ENCODE results near the gene ALOX12B. TPM values are rescaled to one million over a fixed set of nuclear protein-coding genes. Genes with fewer than 3 reads are reported as not detected.

Gene ALOX12B
- total and polyA plus RNA-seq, 2 of the 13 experiments (the other 11 are each of a cell fraction or from before 2014, with no cell fraction given): 0.13 TPM; not detected in 1

DNA sequence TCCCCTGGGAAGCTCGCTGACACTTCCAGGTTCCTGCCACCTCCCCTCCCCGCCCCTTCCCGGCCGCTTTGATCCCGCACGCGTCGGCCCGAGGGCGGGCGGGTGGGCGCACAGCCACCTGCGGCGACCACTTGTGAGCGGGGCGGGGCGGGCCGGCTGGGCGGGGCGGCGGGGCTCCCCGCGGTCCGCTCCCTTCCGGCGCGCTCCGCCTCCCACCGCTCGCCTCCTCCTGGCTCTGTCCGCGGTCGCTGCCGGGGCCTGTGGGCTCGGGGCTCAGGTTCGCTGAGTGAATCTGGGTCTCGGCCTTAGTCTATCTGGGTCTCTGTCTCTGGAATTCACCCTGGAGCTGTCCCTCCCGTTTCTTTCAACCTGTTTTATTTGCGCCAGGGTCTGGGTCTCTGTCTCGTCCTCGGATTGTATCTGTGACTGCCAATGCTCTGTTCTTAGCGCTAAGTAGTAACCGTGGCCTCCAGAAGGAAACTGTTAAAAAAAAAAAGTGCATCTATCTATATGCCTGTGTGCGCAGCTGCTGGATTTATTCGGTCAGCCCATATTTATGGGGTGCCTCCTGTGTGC is 39.1 kb upstream of the ALOX12B start (continued):
- TF ChIP-seq HINFP (CRISPR knock-in tag; IDR thresholded peaks at IDR 0.05; ENCODE audit: low read depth): peak; percentile 98
- TF ChIP-seq IRF2 (CRISPR knock-in tag; IDR thresholded peaks at IDR 0.05): no peak
- no peak for TF ChIP-seq GPN1 (CRISPR knock-in tag; IDR thresholded peaks at IDR 0.05; ENCODE audit: borderline replicate concordance)
- TF ChIP-seq MED1 (CRISPR knock-in tag; IDR thresholded peaks at IDR 0.05): peak; percentile 19; the same call in 1 of the 2 replicates
- TF ChIP-seq ZNF773 (CRISPR knock-in tag; IDR thresholded peaks at IDR 0.05; ENCODE audit: borderline replicate concordance): no peak
- no peak for TF ChIP-seq RCOR2 (CRISPR knock-in tag; IDR thresholded peaks at IDR 0.05)

- no TSS peak for BruUV-seq (replicated peaks)
- no peaks in the 10 kb centered on the region for H3K36me3 ChIP-seq (replicated peaks in 1 of 2; ENCODE audit: control insufficient read depth in 1 of 2, insufficient read depth in 2 of 2, low read length in 2 of 2)
- no peaks in the 10 kb centered on the region for H3K79me2 ChIP-seq (ENCODE audit: insufficient read depth, low read length)
- ATAC-seq: no peak
- H3K9me3 ChIP-seq (ENCODE audit: low read length): no peaks in the 10 kb centered on the region
- H3K4me3 ChIP-seq (replicated peaks in 1 of 3; ENCODE audit: insufficient read depth in 1 of 3, low read depth in 2 of 3, low read length in 3 of 3): peak overlapping the region; percentile 58 to 95 (median 68)
- H4K20me1 ChIP-seq (ENCODE audit: insufficient read depth, low read length): peaks cover 3% of the 10 kb centered on the region; the same call in 1 of the 2 replicates
- peak overlapping the region; percentile 71 for H2AFZ ChIP-seq (ENCODE audit: low read length)
- H3K4me2 ChIP-seq (ENCODE audit: low read depth, low read length): peak overlapping the region; percentile 100
- no peak for DNase-seq (ENCODE audit: low spot score)
- peaks cover 5 to 43% of the 10 kb centered on the region in 2 experiments for H3K27me3 ChIP-seq (ENCODE audit: control insufficient read depth in 1 of 2, insufficient read depth in 2 of 2, low read length in 2 of 2)
- H3K4me1 ChIP-seq (ENCODE audit: insufficient read depth, low read length): peaks cover 46% of the 10 kb centered on the region
- intact Hi-C loops (cut with micrococcal nuclease; ENCODE audit: unreplicated experiment) (loop anchor here (2.0 kb wide), 1 partner anchor 13 kb away; no protein-coding TSS in a partner anchor), in situ Hi-C loops (cut with HindIII; ENCODE audit: extremely low pct_ligation_motif_present, low pct_unique_long_range_greater_than_20kb) (loop anchor here (10.0 kb wide), 1 partner anchor 59 kb away; no protein-coding TSS in a partner anchor)
- no peak overlapping the region for H3K27ac ChIP-seq (ENCODE audit: extremely low read length, insufficient read depth, low read length)
- under 1% methylated on average over 35 of the region's 35 CpGs for WGBS (ENCODE audit: low lambda C conversion rate)
- ChIA-PET CTCF (ENCODE audit: low intra/inter-chr PET ratio, low total read pairs) (no interaction called here), POLR2A (interaction anchor here (1.0 to 1.9 kb wide), 4 partner anchors 8 to 284 kb away, joined by 4 to 11 read pairs (median 4); partner anchors contain the start of gene ALOXE3)
- H3K9ac ChIP-seq (ENCODE audit: insufficient read depth, low read depth, low read length): peak overlapping the region; percentile 26; the same call in 1 of the 2 replicates
- FAIRE-seq: no peak
- TF ChIP-seq CBX2 (IDR thresholded peaks at IDR 0.05; ENCODE audit: low read depth, low read length) (no peak), CBX2 (CRISPR knock-in tag; IDR thresholded peaks at IDR 0.05; ENCODE audit: low read depth) (no peak), WIZ (CRISPR knock-in tag; IDR thresholded peaks at IDR 0.05) (no peak), ZNF792 (CRISPR knock-in tag; IDR thresholded peaks at IDR 0.05) (0 out of 2 replicates have a peak, but pooled peaks have one; percentile 9), ZNF256 (CRISPR knock-in tag; conservative IDR thresholded peaks at IDR 0.05) (no peak), ZNF788 (CRISPR knock-in tag; IDR thresholded peaks at IDR 0.05; ENCODE audit: borderline replicate concordance) (0 out of 2 replicates have a peak, but pooled peaks have one; percentile 6), ZNF550 (CRISPR knock-in tag; IDR thresholded peaks at IDR 0.05; ENCODE audit: borderline replicate concordance) (no peak), TSC22D2 (CRISPR knock-in tag; IDR thresholded peaks at IDR 0.05; ENCODE audit: borderline replicate concordance) (0 out of 2 replicates have a peak, but pooled peaks have one; percentile 5), ZSCAN30 (CRISPR knock-in tag; IDR thresholded peaks at IDR 0.05) (no peak)
- TF ChIP-seq, protein P1, sequence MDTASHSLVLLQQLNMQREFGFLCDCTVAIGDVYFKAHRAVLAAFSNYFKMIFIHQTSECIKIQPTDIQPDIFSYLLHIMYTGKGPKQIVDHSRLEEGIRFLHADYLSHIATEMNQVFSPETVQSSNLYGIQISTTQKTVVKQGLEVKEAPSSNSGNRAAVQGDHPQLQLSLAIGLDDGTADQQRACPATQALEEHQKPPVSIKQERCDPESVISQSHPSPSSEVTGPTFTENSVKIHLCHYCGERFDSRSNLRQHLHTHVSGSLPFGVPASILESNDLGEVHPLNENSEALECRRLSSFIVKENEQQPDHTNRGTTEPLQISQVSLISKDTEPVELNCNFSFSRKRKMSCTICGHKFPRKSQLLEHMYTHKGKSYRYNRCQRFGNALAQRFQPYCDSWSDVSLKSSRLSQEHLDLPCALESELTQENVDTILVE (CRISPR knock-in tag; IDR thresholded peaks at IDR 0.05): peak; percentile 10; the same call in 1 of the 2 replicates
- TF ChIP-seq, protein P2, sequence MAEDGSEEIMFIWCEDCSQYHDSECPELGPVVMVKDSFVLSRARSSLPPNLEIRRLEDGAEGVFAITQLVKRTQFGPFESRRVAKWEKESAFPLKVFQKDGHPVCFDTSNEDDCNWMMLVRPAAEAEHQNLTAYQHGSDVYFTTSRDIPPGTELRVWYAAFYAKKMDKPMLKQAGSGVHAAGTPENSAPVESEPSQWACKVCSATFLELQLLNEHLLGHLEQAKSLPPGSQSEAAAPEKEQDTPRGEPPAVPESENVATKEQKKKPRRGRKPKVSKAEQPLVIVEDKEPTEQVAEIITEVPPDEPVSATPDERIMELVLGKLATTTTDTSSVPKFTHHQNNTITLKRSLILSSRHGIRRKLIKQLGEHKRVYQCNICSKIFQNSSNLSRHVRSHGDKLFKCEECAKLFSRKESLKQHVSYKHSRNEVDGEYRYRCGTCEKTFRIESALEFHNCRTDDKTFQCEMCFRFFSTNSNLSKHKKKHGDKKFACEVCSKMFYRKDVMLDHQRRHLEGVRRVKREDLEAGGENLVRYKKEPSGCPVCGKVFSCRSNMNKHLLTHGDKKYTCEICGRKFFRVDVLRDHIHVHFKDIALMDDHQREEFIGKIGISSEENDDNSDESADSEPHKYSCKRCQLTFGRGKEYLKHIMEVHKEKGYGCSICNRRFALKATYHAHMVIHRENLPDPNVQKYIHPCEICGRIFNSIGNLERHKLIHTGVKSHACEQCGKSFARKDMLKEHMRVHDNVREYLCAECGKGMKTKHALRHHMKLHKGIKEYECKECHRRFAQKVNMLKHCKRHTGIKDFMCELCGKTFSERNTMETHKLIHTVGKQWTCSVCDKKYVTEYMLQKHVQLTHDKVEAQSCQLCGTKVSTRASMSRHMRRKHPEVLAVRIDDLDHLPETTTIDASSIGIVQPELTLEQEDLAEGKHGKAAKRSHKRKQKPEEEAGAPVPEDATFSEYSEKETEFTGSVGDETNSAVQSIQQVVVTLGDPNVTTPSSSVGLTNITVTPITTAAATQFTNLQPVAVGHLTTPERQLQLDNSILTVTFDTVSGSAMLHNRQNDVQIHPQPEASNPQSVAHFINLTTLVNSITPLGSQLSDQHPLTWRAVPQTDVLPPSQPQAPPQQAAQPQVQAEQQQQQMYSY (CRISPR knock-in tag; IDR thresholded peaks at IDR 0.05): no peak
Measured at GRCh38 chr17:8125947-8126490, 38.5 kb upstream of the ALOX12B start.

Data from HepG2 (cell line).